ENCODE results near the gene MCOLN1. TPM values are rescaled to one million over a fixed set of nuclear protein-coding genes. Genes with fewer than 3 reads are reported as not detected.
"Not testable (repeated sequence)": the region's sequence is repeated elsewhere in the genome, so short reads cannot be mapped to it uniquely, and the experiment has no call there.

Gene MCOLN1
- total RNA-seq, 2 experiments from 2014 or later, result 17.7 to 18.8 TPM

DNA sequence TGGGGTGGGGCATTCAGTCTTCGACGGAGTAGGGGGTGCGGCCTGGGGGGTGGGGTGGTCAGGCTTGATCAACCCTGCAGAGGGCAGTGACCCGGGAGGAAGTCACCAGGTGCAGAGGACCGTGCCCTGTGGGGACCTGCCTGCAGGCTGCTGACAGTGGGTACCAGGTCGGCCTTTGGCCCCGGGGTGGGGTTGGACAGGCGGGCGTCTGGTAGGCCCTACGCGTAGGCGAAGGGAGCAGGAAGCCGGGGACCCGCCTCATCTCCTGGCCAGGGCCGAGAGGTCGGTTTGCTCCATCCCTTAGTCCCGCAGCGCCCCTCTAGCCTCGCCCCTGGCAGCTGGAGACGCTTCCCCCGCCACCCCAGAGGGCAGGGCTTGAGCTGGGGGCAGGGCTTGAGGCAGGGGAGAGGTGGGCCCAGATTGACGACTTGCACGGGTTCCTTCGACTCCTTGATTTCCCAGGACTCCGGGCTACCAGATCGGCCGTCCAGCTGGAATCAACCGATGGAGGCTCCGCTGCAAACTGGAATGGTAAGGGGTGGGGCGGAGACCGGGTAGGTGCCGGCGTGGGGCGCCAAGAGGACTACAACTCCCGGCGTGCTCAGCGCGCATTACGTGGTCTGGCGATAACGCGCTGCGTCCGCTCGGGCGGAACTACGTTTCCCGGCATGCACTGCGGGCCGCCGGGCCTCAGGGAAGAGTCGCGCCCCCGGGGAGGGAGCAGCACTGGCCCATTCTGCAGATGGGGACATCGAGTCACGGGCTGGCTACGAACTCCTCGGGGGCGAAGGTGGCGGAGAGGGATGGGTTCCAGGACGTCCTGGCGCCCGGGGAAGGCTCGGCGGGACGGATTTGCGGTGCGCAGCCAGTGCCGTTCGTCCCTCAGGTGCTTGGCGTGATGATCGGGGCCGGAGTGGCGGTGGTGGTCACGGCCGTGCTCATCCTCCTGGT lies 12.9 kb downstream of the MCOLN1 start, which contains the start of gene PNPLA6:
PNPLA6 (plus strand) TSS at position 671 of the 951 bp plus-strand sequence; CDS start at position 743, 72 bp downstream.
- CTCF ChIA-PET, result interaction anchor here (0.6 to 1.4 kb wide), 5 partner anchors 12 to 181 kb away, joined by 3 to 5 read pairs (median 3); partner anchors contain the start of genes MCOLN1 and TRAPPC5

GRCh38 chr19:7535998-7536695 lies 13.7 kb downstream of the MCOLN1 start:
- ChIA-PET CTCF (interaction anchor here (1.0 to 1.2 kb wide), 2 partner anchors 13 to 145 kb away, joined by 3 to 4 read pairs; partner anchors contain the start of genes MCOLN1 and TRAPPC5), POLR2A (no interaction called here)

More for the DNA sequence above, 12.9 kb downstream of the MCOLN1 start, which contains the start of gene PNPLA6:
- POLR2A ChIA-PET, result interaction anchor here (0.5 to 0.6 kb wide), 2 partner anchors 23 to 911 kb away, joined by 3 to 4 read pairs; no protein-coding TSS in a partner anchor

GRCh38 chr19:7538990-7539389 lies 16.6 kb downstream of the MCOLN1 start:
- CTCF ChIA-PET, result interaction anchor here (0.7 kb wide), 1 partner anchor 190 kb away, joined by 3 read pairs; no protein-coding TSS in a partner anchor

GRCh38 chr19:7539827-7540425 lies 17.5 kb downstream of the MCOLN1 start:
- POLR2A ChIA-PET, result no interaction called here
- CTCF ChIA-PET, result interaction anchor here (0.7 kb wide), 1 partner anchor 191 kb away, joined by 3 read pairs; no protein-coding TSS in a partner anchor

More at GRCh38 chr19:7538990-7539389, 16.6 kb downstream of the MCOLN1 start:
- POLR2A ChIA-PET, result not testable (repeated sequence)

DNA sequence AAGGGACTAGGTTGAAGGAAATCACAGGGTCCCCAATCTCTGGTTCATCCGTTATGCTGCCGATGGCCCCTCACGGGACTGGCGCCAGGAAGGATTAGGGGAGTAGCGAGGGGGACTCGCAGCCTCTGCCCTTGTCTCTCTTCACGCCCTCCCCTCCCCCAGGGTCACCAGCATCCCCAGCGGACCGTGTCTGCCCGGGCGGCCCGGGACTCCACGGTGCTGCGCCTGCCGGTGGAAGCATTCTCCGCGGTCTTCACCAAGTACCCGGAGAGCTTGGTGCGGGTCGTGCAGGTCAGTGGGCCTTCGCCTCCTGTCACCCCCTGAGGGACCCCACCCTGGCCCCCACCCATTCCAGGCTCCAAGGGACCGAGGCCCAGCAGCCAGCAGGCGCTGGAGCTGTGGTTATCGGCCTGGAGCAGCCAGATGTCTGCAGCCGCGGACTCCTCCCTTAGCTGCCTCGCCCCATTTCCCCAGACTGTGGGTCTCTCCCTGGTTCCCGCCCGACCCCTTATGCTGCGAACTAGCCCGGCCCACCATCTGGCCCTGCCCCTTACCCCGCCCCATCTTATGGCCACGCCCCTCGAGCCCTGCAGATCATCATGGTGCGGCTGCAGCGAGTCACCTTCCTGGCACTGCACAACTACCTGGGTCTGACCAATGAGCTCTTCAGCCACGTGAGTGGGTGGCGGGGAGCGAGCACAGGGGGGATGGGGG lies 18.5 kb downstream of the MCOLN1 start:
- ChIA-PET CTCF (interaction anchor here (0.6 kb wide), 1 partner anchor 337 kb away, joined by 3 read pairs; no protein-coding TSS in a partner anchor), POLR2A (no interaction called here)

DNA sequence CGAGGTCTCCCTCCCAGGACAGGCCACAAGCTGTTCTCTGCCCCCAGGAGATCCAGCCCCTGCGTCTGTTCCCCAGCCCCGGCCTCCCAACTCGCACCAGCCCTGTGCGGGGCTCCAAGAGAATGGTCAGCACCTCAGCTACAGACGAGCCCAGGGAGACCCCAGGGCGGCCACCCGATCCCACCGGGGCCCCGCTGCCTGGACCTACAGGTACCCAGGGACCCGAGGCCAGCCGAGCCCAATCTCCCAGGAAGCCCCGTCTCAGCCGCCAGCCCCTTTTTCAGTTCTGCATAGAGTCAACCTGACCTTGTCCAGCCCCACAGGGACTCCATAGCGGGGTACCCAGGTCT lies 19.0 kb downstream of the MCOLN1 start:
- ChIA-PET POLR2A (no interaction called here), CTCF (interaction anchor here (0.6 to 1.5 kb wide), 2 partner anchors 27 to 337 kb away, joined by 3 read pairs; no protein-coding TSS in a partner anchor)

DNA sequence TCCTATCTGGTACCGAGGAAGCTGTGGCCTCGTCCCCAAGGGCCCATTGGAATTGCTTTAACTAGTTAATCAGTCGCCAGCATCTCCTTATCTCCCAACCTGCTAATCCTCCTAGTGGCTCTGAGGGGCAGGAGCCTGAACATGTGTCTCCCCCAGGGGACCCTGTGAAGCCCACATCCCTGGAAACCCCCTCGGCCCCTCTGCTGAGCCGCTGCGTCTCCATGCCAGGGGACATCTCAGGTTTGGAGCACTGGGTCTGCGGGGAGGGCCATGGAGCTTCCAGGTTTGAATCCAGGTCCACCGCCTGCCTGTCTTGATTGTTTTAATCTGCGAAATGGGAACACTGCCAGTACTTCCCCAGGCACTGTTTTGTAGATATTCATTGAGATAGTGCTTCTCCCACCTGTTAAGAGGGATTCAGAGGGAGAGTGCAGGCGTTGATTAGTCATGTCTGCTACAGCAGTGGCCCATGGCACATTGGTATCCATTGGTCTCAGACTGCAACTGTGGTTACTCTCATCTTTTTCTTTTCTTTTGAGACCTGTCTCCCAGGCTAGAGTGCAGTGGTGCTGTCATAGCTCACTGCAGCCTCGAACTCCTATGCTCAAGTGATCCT lies 19.5 kb downstream of the MCOLN1 start:
- ChIA-PET CTCF (interaction anchor here (0.9 to 1.5 kb wide), 2 partner anchors 26 to 679 kb away, joined by 3 read pairs; no protein-coding TSS in a partner anchor), POLR2A (interaction anchor here (0.6 kb wide), 1 partner anchor 167 kb away, joined by 3 read pairs; no protein-coding TSS in a partner anchor)

DNA sequence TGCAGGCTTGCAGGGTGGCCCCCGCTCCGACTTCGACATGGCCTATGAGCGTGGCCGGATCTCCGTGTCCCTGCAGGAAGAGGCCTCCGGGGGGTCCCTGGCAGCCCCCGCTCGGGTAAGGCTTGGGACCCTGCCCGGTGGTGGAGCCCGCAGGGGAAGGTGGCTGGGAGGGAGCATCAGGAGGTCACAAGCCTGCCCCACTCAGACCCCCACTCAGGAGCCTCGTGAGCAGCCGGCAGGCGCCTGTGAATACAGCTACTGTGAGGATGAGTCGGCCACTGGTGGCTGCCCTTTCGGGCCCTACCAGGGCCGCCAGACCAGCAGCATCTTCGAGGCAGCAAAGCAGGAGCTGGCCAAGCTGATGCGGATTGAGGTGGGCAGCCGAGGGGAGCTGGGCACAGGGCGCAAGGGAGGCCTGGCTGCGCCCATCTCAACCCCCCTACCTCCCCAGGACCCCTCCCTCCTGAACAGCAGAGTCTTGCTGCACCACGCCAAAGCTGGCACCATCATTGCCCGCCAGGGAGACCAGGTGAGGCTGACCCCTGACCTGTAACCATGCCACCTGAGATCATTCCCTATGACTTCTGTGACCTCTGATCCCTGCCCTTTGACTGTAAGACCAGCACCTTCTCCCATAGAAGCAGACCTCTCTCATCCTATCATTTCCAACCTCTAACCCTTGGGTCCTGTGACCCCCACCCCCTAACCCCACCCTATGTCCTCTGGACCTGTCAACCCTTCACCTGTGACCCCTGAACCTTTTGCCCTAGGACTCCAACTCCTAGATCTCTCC lies 20.3 kb downstream of the MCOLN1 start:
- CTCF ChIA-PET, result interaction anchor here (0.9 to 1.5 kb wide), 2 partner anchors 26 to 679 kb away, joined by 3 read pairs; no protein-coding TSS in a partner anchor
- POLR2A ChIA-PET, result interaction anchor here (0.6 kb wide), 1 partner anchor 167 kb away, joined by 3 read pairs; no protein-coding TSS in a partner anchor

DNA sequence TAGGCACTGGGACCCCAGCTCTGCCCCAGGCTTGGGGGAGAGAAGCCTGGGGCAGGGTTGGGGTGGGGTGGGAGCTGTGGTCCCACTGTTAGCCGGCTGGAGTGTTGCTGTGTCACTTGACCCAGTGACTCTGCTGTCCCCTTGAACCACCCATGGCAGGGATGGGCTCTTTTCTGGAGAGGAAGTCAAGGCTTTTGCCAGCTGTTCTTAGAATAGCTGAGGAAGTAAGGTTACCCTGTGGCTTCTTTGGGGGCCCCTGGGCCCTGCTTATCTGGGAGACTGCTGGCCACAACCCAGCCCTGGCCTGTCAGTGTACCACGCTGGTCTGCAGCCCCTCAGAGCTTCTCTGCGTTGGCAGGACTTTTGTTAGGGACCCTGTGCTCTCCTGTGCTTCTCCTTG lies 22.2 kb downstream of the MCOLN1 start:
- CTCF ChIA-PET, result interaction anchor here (0.7 to 1.1 kb wide), 4 partner anchors 22 to 268 kb away, joined by 3 read pairs; partner anchors contain the start of gene MCOLN1

DNA sequence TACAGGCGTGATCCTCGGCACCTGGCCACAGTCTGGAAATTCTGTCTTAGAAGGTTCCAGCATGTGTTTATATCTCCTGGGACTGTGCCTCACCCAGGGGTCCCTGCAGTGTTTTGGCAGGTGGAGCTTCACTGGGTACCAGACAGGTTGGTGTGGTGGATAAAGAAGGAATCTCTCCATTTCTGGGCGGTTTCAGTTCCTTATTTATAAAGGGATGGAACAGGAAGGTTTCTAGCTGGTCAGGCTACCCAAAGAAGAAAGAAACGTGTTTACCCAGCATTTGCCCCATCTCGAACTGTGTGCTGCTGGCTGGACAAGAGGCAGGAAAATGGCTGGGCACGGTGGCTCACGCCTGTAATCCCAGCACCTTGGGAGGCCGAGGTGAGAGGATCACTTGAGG lies 22.9 kb downstream of the MCOLN1 start:
- POLR2A ChIA-PET, result interaction anchor here (0.7 kb wide), 1 partner anchor 12 kb away, joined by 6 read pairs; no protein-coding TSS in a partner anchor
- CTCF ChIA-PET, result interaction anchor here (0.7 to 1.1 kb wide), 2 partner anchors 23 to 268 kb away, joined by 3 read pairs; no protein-coding TSS in a partner anchor

More for the DNA sequence above, 22.2 kb downstream of the MCOLN1 start:
- POLR2A ChIA-PET, result interaction anchor here (0.7 kb wide), 1 partner anchor 71 kb away, joined by 4 read pairs; no protein-coding TSS in a partner anchor

DNA sequence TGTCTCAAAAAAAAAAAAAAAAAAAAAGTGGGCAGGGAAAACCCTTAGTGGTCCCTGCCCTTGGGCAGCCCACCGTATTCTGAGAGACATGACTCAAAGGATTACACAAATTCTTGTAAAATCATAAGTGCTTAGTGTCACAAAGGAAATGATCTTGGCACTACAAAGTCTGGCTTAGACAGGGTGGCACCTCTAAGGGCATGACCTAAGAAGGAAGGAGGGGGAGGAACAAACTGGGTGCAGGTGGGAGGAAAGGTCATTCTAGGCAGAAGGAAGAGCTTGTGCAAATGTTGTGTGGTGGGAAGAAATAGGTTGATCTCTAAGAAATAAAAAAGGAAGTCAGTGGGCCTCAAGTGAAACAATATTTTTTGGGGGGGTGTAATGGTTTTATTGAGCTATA lies 23.5 kb downstream of the MCOLN1 start:
- ChIA-PET CTCF (interaction anchor here (0.6 to 1.3 kb wide), 2 partner anchors 25 to 135 kb away, joined by 3 read pairs; partner anchors contain the start of gene TRAPPC5), POLR2A (interaction anchor here (0.7 kb wide), 1 partner anchor 13 kb away, joined by 6 read pairs; no protein-coding TSS in a partner anchor)

DNA sequence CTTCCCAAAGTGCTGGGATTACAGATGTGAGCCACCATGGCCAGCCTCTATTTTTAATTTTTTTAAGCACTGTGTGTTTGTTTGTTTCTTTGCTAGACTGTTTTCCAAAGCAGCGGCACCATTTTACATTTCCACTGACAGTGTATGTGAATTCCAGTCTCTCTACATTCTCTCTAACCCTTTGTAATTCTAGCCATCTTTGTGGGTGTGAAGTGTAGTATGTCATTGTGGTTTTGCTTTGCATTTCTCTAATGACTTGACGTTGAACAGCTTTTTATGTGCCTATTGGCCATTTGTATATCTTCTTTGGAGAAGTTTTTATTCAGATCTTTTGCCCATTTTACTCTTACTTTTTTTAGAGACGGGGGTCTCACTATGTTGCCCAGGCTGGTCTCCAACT lies 24.7 kb downstream of the MCOLN1 start:
- ChIA-PET CTCF (interaction anchor here (1.3 kb wide), 1 partner anchor 134 kb away, joined by 3 read pairs; the partner anchor contains the start of gene TRAPPC5), POLR2A (no interaction called here)

- POLR2A ChIA-PET, result no interaction called here
These were observed 27.2 kb downstream of the MCOLN1 start for GRCh38 chr19:7549429-7550148.

GRCh38 chr19:7550169-7550770 lies 27.8 kb downstream of the MCOLN1 start:
- ChIA-PET POLR2A (no interaction called here), CTCF (interaction anchor here (0.6 to 3.3 kb wide), 2 partner anchors 18 to 451 kb away, joined by 3 to 13 read pairs; no protein-coding TSS in a partner anchor)

More at GRCh38 chr19:7549429-7550148, 27.2 kb downstream of the MCOLN1 start:
- CTCF ChIA-PET, result interaction anchor here (0.6 kb wide), 1 partner anchor 451 kb away, joined by 3 read pairs; no protein-coding TSS in a partner anchor

DNA sequence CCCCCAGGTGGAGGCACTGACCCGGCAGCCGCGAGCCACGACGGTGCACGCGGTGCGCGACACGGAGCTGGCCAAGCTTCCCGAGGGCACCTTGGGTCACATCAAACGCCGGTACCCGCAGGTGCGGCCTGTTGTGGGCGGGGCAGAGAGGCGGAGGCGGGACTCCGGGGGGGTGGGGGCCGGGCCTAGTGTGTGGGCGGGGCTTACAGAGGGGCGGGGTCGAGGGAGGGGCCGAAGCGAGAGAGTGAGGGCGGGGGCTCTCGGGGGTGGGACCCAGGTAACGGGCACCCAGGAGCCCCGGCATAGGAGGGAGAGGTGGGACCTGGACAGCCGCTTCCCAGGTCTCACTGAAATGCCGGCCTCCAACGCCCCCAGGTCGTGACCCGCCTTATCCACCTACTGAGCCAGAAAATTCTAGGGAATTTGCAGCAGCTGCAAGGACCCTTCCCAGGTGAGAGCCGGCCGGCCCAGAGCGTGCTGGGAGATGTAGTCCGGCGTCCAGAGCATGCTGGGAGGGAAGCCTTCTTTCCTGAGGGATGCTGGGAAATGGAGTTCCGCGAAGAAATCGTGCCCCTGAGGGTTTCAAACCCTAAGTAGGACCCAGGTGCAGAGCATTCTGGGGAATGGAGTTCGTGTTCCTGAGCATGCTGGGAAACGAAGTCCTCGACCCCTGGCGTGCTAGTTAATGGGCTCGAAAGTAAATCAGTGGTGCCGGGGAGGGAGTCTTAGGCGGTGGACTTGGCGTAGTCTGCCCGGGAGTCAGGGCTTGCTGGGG lies 28.8 kb downstream of the MCOLN1 start:
- CTCF ChIA-PET, result interaction anchor here (3.3 kb wide), 1 partner anchor 17 kb away, joined by 13 read pairs; no protein-coding TSS in a partner anchor
- POLR2A ChIA-PET, result no interaction called here
